H54 (cell line): ENCODE data around the gene EMB.
"Not testable (repeated sequence)": the region's sequence is repeated elsewhere in the genome, so short reads cannot be mapped to it uniquely, and the experiment has no call there.

Experiments used
- DNase-seq: peaks from one replicate; pipeline ENCODE4 v3.0.0; 2011; ENCODE audit warnings: low spot score, mixed read lengths; ENCODE audit not compliant: insufficient read length
- FAIRE-seq: peaks from 3 replicates; lab custom pipeline; 2011; peaks lifted over from hg19 to GRCh38; lab: Jason Lieb, UNC
- POLR2A ChIP-seq: IDR thresholded peaks from 2 replicates; pipeline ENCODE4 v1.6.1; 2011; ENCODE audit warnings: low read depth, mild to moderate bottlenecking, low read length

The EMB gene

GRCh38 chr5:50369287-50370033, 71.6 kb downstream of the EMB start:
- FAIRE-seq, DNase-seq: not testable (repeated sequence)

GRCh38 chr5:50365426-50366251, 75.4 kb downstream of the EMB start:
- no peak for TF ChIP-seq POLR2A
- DNase-seq (no peak), FAIRE-seq (no peak)

DNA sequence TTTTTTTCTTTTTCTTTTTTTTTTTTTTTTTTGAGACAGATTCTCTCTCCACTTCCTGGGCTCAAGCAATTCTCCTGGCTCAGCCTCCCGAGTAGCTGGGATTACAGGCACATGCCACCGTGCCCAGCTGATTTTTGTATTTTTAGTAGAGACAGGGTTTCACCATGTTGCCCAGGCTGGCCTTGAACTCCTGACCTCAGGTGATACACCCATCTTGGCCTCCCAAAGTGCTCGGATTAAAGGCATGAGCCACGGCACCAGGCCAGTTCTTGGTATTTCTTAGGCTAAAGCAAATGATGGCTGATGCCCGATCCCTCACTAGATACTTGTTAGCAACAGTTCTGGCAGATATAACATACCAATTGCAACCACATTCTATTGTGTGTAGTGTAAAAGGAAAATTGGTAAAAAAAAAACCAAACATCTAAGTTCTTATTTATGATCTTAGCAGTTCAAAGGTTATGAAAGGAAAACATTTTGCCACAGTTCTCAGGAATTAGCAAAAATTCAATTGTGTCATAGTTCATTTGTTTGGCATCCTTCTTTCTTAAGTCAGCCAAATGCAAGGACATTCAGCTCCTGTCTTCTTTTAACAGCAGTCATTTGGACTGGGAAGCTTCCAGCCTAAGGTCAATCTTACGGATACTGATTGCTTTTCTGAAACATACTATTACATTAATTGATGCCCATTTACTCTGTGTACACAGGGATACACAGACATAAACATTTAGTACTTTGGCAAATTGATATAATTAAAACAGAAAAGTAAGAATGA, 76.4 kb downstream of the EMB start:
- DNase-seq: not testable (repeated sequence)
- FAIRE-seq: peak; percentile 52

DNA sequence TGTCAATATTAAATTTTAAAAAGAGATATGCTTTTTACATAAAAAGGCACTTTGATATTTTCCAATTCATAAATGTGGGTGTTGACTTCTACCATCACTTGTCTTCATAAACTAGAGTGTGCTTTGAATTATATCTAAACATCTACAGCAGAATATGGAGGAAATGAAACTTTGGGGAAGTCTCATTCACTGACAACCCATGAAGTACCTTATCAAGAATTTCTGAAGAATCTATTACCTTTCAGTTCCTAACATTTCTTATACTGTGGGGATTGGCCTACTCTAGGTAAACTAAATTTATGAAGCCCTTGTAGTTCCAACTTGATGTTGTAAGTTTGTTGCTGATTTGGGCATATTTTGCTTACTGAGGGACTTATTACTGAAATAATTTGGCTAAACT, 81.9 kb downstream of the EMB start:
- FAIRE-seq: no peak
- no peak for DNase-seq

GRCh38 chr5:50352382-50352781, 88.7 kb downstream of the EMB start:
- FAIRE-seq (no peak), DNase-seq (no peak)
- no peak for TF ChIP-seq POLR2A

More for the DNA sequence above, 81.9 kb downstream of the EMB start:
- no peak for TF ChIP-seq POLR2A
